Measurements from ENCODE around the gene PRDM16. TPM values are rescaled to one million over a fixed set of nuclear protein-coding genes. Genes with fewer than 3 reads are reported as not detected.

The PRDM16 gene
- total and polyA plus RNA-seq, 2 of the 13 experiments (the other 11 are each of a cell fraction or from before 2014, with no cell fraction given) = 0.15 to 0.81 TPM

- BruUV-seq (replicated peaks) = no TSS peak
- H3K27me3 ChIP-seq (ENCODE audit: control insufficient read depth in 1 of 2, insufficient read depth in 2 of 2, low read length in 2 of 2) = peaks cover 2 to 18% of the 10 kb centered on the region in 2 experiments; a peak in 3 of 5 replicates
- no peak for ATAC-seq
These were observed 348.2 kb downstream of the PRDM16 start for GRCh38 chr1:3417082-3417739.

DNA sequence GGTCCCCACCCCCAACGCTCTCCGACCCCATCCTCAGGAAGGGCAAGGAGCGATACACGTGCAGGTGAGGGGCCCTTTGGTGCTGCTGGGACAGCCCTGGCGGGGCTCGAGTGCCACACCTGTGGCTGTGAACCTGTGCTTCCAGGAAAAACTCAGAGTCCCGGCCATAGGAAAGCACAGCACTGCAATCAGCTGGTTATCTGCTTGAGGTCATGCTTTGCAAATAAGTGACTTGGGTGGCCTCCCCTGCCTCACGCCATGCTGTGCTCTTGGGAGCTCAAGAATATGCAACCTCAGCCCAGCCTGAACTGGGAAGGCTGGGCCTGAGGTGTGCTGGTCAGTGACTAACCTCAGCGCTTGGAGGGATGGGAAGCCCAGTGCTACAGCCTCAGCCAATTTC is 348.9 kb downstream of the PRDM16 start:
- no peak overlapping the region for H3K4me3 ChIP-seq (replicated peaks in 1 of 3; ENCODE audit: insufficient read depth in 1 of 3, low read depth in 2 of 3, low read length in 3 of 3)
- no peak for ATAC-seq
- peaks cover 47% of the 10 kb centered on the region for H3K4me1 ChIP-seq (ENCODE audit: insufficient read depth, low read length)
- peaks cover 11% of the 10 kb centered on the region for H3K9me3 ChIP-seq (ENCODE audit: low read length)
- no peak for TF ChIP-seq HOXA7 (CRISPR knock-in tag; IDR thresholded peaks at IDR 0.05)
- TF ChIP-seq ZNF687 (CRISPR knock-in tag; IDR thresholded peaks at IDR 0.05) = peak; percentile 32
- ChIA-PET CTCF (ENCODE audit: low intra/inter-chr PET ratio, low total read pairs) (no interaction called here), POLR2A (no interaction called here)
- WGBS (ENCODE audit: low lambda C conversion rate) = no CpG with 5 or more reads among the region's 9 CpGs
- no peak for FAIRE-seq
- H3K4me2 ChIP-seq (ENCODE audit: low read depth, low read length) = no peak overlapping the region
- in situ Hi-C loops (cut with HindIII; ENCODE audit: extremely low pct_ligation_motif_present, low pct_unique_long_range_greater_than_20kb) (no loop called here), intact Hi-C loops (cut with micrococcal nuclease; ENCODE audit: unreplicated experiment) (no loop called here)
- H3K36me3 ChIP-seq (replicated peaks in 1 of 2; ENCODE audit: control insufficient read depth in 1 of 2, insufficient read depth in 2 of 2, low read length in 2 of 2) = no peaks in the 10 kb centered on the region
- no peak overlapping the region for H3K27ac ChIP-seq (ENCODE audit: extremely low read length, insufficient read depth, low read length)
- no peak overlapping the region for H2AFZ ChIP-seq (ENCODE audit: low read length)
- DNase-seq (ENCODE audit: low spot score) = no peak
- no peaks in the 10 kb centered on the region for H3K79me2 ChIP-seq (ENCODE audit: insufficient read depth, low read length)
- no TSS peak for BruUV-seq (replicated peaks)
- H3K9ac ChIP-seq (ENCODE audit: insufficient read depth, low read depth, low read length) = no peak overlapping the region
- H4K20me1 ChIP-seq (ENCODE audit: insufficient read depth, low read length) = no peaks in the 10 kb centered on the region
- peaks cover 2 to 18% of the 10 kb centered on the region in 2 experiments; a peak in 3 of 5 replicates for H3K27me3 ChIP-seq (ENCODE audit: control insufficient read depth in 1 of 2, insufficient read depth in 2 of 2, low read length in 2 of 2)

More at GRCh38 chr1:3417082-3417739, 348.2 kb downstream of the PRDM16 start:
- H3K4me2 ChIP-seq (ENCODE audit: low read depth, low read length) = no peak overlapping the region
- H4K20me1 ChIP-seq (ENCODE audit: insufficient read depth, low read length) = no peaks in the 10 kb centered on the region
- in situ Hi-C loops (cut with HindIII; ENCODE audit: extremely low pct_ligation_motif_present, low pct_unique_long_range_greater_than_20kb) (no loop called here), intact Hi-C loops (cut with micrococcal nuclease; ENCODE audit: unreplicated experiment) (no loop called here)
- 71% methylated on average over 6 of the region's 6 CpGs for WGBS (ENCODE audit: low lambda C conversion rate)
- no peak overlapping the region for H3K27ac ChIP-seq (ENCODE audit: extremely low read length, insufficient read depth, low read length)
- no peak for FAIRE-seq
- no peaks in the 10 kb centered on the region for H3K36me3 ChIP-seq (replicated peaks in 1 of 2; ENCODE audit: control insufficient read depth in 1 of 2, insufficient read depth in 2 of 2, low read length in 2 of 2)
- CTCF ChIA-PET (ENCODE audit: low intra/inter-chr PET ratio, low total read pairs) = no interaction called here
- POLR2A ChIA-PET = no interaction called here
- no peak overlapping the region for H2AFZ ChIP-seq (ENCODE audit: low read length)
- H3K79me2 ChIP-seq (ENCODE audit: insufficient read depth, low read length) = no peaks in the 10 kb centered on the region
- no peak for DNase-seq (ENCODE audit: low spot score)
- peaks cover 40% of the 10 kb centered on the region for H3K4me1 ChIP-seq (ENCODE audit: insufficient read depth, low read length)
- H3K4me3 ChIP-seq (replicated peaks in 1 of 3; ENCODE audit: insufficient read depth in 1 of 3, low read depth in 2 of 3, low read length in 3 of 3) = no peak overlapping the region
- H3K9ac ChIP-seq (ENCODE audit: insufficient read depth, low read depth, low read length) = no peak overlapping the region
- H3K9me3 ChIP-seq (ENCODE audit: low read length) = peaks cover 11% of the 10 kb centered on the region
- no peak for TF ChIP-seq CEBPB (IDR thresholded peaks at IDR 0.05; ENCODE audit: borderline replicate concordance, low read depth, low read length)
- TF ChIP-seq, protein P1, sequence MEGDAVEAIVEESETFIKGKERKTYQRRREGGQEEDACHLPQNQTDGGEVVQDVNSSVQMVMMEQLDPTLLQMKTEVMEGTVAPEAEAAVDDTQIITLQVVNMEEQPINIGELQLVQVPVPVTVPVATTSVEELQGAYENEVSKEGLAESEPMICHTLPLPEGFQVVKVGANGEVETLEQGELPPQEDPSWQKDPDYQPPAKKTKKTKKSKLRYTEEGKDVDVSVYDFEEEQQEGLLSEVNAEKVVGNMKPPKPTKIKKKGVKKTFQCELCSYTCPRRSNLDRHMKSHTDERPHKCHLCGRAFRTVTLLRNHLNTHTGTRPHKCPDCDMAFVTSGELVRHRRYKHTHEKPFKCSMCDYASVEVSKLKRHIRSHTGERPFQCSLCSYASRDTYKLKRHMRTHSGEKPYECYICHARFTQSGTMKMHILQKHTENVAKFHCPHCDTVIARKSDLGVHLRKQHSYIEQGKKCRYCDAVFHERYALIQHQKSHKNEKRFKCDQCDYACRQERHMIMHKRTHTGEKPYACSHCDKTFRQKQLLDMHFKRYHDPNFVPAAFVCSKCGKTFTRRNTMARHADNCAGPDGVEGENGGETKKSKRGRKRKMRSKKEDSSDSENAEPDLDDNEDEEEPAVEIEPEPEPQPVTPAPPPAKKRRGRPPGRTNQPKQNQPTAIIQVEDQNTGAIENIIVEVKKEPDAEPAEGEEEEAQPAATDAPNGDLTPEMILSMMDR (CRISPR knock-in tag; IDR thresholded peaks at IDR 0.05) = peak; percentile 47
